NCI-H2107 treated with DMSO at 0.1 percent for 48 hours (cell line): ENCODE data around the gene NPAS2.

ENCODE experiments used
- DNase-seq: peaks from one replicate; lab custom pipeline; 2025; ENCODE audit not compliant: unreplicated experiment; lab: John Stamatoyannopoulos, UW

Gene NPAS2, protein sequence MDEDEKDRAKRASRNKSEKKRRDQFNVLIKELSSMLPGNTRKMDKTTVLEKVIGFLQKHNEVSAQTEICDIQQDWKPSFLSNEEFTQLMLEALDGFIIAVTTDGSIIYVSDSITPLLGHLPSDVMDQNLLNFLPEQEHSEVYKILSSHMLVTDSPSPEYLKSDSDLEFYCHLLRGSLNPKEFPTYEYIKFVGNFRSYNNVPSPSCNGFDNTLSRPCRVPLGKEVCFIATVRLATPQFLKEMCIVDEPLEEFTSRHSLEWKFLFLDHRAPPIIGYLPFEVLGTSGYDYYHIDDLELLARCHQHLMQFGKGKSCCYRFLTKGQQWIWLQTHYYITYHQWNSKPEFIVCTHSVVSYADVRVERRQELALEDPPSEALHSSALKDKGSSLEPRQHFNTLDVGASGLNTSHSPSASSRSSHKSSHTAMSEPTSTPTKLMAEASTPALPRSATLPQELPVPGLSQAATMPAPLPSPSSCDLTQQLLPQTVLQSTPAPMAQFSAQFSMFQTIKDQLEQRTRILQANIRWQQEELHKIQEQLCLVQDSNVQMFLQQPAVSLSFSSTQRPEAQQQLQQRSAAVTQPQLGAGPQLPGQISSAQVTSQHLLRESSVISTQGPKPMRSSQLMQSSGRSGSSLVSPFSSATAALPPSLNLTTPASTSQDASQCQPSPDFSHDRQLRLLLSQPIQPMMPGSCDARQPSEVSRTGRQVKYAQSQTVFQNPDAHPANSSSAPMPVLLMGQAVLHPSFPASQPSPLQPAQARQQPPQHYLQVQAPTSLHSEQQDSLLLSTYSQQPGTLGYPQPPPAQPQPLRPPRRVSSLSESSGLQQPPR

GRCh38 chr2:100819370-100820272 is at the start of gene NPAS2:
Gene NPAS2, plus strand, starts transcription at chr2:100820139. Its CDS starts 84,616 bp downstream, at chr2:100904755.
- DNase-seq, result no peak

DNA sequence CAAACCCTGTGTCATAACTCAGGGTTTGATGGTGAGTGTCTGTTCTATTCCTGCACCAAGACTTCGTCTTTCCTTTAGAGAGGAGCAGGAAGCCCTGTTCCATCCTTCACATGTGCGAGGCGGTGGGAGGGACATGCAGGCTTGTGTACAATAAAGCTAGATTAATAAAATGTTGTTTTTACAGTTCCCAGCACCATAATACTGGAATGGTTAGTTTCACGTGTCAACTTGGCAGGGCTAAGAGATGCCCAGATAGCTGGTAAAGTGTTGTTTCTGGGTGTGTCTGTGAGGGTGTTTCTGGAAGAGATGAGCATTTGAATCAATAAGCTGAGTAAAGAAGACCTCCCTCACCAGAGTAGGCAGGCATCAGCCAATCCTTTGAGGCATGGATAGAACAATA is 48.8 kb upstream of the NPAS2 start:
- no peak for DNase-seq

GRCh38 chr2:100773538-100773937 is 46.4 kb upstream of the NPAS2 start:
- no peak for DNase-seq

DNA sequence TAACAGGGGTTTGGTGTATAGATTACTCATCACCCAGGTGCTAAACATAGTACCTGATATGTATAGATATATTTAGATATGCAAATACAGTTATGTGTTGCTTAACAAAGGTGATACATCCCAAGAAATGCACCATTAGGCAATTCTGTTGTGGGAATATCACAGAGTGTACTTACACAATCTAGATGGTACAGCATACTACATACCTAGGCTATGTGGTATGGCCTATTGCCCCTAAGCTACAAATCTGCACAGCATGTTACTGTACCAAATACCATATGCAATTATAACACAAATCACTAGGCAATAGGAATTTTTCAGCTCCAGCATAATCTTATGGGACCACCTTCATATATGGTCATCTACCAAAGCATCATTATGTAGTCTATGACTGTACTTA is 43.5 kb upstream of the NPAS2 start:
- no peak for DNase-seq

GRCh38 chr2:100778637-100779450 is 41.1 kb upstream of the NPAS2 start:
- no peak for DNase-seq

DNA sequence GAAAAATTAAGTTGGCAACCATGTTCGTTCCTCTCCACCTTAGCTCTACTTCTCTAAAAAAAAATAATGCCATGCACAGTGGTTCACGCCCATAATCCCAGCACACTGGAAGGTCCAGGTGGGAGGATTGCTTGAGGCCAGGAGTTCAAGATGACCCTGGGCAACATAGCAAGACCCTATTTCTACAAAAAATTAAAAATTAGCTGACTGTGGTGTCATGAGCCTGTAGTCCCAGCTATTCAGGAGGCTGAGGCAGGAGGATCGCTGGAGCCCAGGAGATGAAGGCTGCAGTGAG is 40.1 kb upstream of the NPAS2 start:
- no peak for DNase-seq

DNA sequence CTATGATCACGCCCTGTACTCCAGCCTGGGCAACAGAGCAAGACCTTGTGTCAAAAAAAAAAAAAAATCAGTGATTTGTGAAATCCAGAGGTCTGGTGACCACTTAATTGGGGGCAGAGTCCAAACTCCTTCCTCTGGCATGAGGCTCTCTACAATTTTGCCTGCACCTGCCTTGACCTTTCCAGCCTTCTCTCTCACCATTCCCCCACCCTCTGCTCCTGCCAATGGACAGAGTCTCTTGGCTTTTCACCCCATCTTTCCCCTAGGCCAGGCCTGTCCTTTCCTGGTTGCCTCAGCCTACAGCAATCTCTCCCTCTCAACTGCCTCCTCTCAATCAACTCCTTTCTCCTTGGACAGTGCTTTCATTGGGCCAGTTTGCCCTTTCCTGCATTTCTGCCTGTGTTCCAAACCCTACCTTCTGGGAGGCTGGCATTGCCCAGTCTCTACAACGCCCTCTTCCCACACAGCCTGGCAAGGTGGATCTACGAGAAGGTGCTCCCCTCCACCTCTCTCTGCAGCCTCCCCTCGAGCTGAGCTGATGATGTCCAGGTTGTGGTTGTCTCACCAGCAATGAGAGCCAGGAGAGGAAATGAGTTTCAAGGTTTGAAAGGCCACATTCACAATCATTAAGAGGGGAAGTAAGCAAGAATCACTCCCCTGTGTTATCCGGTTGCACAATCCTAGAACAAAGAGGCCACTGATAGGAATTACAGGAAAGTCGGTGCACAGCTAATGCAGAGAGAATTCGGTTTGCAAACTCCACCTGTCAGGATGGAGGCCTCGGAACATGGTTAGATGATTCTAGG is 39.5 kb upstream of the NPAS2 start:
- DNase-seq, result no peak

DNA sequence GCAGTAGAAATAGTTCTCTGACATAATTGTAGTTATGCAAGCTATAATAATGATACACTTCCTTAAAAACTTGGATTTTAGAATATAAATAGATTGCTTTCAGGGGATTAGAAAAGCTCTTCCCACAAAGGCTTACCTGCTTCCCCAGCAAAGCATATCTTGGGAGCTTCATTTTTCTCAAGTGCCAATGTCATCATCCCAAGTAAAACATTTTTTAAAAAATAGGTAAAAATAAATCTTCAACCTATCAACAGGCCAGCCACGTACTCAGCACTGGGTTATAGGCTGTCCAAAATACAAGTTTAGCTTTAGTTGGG is 39.0 kb upstream of the NPAS2 start:
- DNase-seq, result no peak

GRCh38 chr2:100781523-100782379 is 38.2 kb upstream of the NPAS2 start:
- DNase-seq, result no peak

GRCh38 chr2:100782380-100782878 is 37.5 kb upstream of the NPAS2 start:
- no peak for DNase-seq

DNA sequence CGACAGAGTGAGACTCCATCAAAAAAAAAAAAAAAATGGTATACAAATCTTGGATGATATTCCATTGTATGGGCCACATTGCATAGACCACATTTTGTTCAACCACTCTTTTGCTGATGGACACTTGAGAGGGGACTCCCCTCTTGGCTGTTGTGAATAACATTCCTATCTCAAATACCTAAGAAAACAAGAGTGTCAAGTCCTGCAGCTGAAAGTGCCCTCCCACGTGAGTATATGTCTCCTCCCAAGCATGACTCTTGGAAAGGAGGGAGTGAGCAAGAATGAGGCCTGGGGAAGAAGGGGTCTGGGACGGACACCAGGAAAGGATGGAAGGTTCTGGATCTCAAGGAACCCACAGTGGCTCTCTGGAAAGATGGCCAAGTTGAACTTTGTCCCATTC is 36.0 kb upstream of the NPAS2 start:
- no peak for DNase-seq

GRCh38 chr2:100784681-100785080 is 35.3 kb upstream of the NPAS2 start:
- DNase-seq, result no peak

DNA sequence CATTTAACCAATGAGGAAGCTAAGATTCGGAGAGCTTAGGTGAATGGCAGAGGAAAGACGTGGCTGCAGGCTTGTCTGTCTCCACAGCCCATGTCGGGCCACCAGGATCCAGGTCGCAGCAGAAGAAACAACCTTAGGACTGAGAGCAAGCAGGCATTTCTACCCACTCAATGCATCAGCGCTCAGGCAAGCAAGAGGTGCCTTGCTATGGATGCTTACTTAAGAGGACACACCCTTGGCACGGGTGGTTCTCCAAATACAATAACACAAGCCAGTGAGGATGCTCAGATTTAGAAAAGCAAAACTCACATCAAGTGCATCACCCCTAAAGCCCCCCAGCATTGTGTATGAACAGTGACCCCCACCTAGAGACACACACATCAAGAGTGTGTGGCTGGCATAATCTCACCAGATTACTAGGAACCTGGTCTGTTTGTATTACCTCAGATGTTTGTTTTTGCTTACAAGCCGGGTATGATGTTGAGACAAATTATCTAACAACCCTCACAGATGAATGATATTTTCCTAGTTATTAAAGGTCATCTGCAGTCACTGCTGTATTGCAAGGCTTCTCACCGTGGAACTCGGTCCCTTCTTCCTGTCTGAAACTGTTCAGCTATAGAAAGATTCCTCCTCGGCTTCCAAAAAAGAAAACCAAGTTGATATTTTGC is 34.2 kb upstream of the NPAS2 start:
- DNase-seq, result no peak

GRCh38 chr2:100786297-100786658 is 33.7 kb upstream of the NPAS2 start:
- DNase-seq, result no peak

GRCh38 chr2:100786985-100787384 is 33.0 kb upstream of the NPAS2 start:
- DNase-seq, result no peak

DNA sequence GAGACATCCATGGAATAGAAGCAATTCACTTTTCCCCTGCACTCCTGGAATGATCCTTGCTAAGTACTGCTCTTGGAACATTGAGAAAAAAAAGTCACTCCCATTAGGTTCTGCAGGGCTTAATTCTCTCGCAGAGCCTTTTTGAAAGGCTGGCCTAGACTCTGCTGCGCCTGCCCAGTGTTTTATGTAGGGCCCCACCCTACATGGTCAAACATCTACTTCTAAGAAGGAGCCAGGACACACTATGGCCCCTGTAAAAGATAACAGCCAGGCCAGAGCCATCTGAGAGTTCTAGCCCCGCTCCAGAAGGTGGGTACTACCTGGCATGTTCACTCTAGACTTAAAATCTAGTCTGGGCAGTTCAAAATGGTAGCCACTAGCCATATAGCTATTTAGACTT is 30.6 kb upstream of the NPAS2 start:
- DNase-seq, result no peak

- DNase-seq, result no peak
Measured at GRCh38 chr2:100791294-100791935, 28.5 kb upstream of the NPAS2 start.

DNA sequence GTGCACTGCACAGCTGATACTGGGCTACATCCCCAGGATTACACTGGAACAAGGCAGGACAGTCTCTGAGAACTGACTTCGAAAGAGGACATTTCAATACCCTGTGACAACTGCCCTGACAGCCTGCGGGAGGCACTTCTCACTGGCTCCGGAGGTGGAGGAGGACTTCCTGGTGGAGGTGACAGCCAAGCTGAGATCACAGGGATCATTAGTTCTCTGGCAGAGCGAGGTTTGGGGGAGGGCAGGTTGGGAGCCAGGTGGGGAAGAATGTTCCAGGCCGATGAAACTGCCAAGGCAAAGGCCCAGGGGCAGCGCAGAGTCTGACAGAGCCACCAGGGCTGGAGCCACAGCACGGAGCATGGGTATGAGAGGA is 28.0 kb upstream of the NPAS2 start:
- DNase-seq, result no peak
